BJ (cell line): Measurements from ENCODE around the gene CFAP46. TPM values are rescaled to one million over a fixed set of nuclear protein-coding genes. Genes with fewer than 3 reads are reported as not detected.

Source experiments
- CTCF ChIA-PET: fragments of 350-600 bp; formaldehyde crosslinking; extraction: SDS; loops from one replicate; lab custom pipeline; 2021; ENCODE audit warnings: antibody characterized with exemption, inconsistent platforms; lab: Yijun Ruan, JAX
- POLR2A ChIA-PET: fragments of 300-600 bp; sonication (Branson Sonifier 250); formaldehyde crosslinking; extraction: SDS; loops from one replicate; lab custom pipeline; 2021; ENCODE audit warnings: antibody characterized with exemption; lab: Charles Lee
- DNase-seq: peaks from one replicate; pipeline ENCODE4 v3.0.0-alpha.2; 2011; ENCODE audit warnings: low read depth
- H3K27me3 ChIP-seq: 2 replicates; pipeline ENCODE4 v1.6.0; 2011; ENCODE audit warnings: low read length; ENCODE audit not compliant: control insufficient read depth, insufficient read depth
- H3K36me3 ChIP-seq: 2 replicates; pipeline ENCODE4 v1.5.1; 2011; ENCODE audit warnings: low read length; ENCODE audit not compliant: control insufficient read depth, insufficient read depth
- H3K4me3 ChIP-seq: 2 replicates; pipeline ENCODE4 v1.5.1; 2011; ENCODE audit warnings: low read depth, mild to moderate bottlenecking, control low read depth, low read length
- CTCF ChIP-seq: IDR thresholded peaks from 2 replicates; pipeline ENCODE4 v1.5.1; 2011; ENCODE audit warnings: low read depth, mild to moderate bottlenecking, control low read depth, inconsistent platforms, low read length, moderate library complexity; ENCODE audit not compliant: insufficient read depth
- polyA plus RNA-seq: library from polyadenylated mRNA; depleted of rRNA; stranded (reverse); fragments of >200 nt; gene quantifications from 2 replicates; pipeline ENCODE4 v1.2.3, GENCODE V29; 2011

CFAP46 gene
- polyA plus RNA-seq, 1 experiment, result 1.8 TPM

- ChIA-PET CTCF (no interaction called here), POLR2A (no interaction called here)
Observed at GRCh38 chr10:132988988-132989387, 46.6 kb upstream of the CFAP46 start.

GRCh38 chr10:132987671-132988571 lies 45.6 kb upstream of the CFAP46 start:
- DNase-seq, result peak; percentile 82
- no peak for TF ChIP-seq CTCF
- ChIA-PET POLR2A (no interaction called here), CTCF (interaction anchor here (1.2 kb wide), 1 partner anchor 9 kb away, joined by 3 read pairs; no protein-coding TSS in a partner anchor)
- Histone ChIP-seq H3K4me3 (0 out of 2 replicates have a peak overlapping the region, but pooled peaks have one; percentile 6), H3K36me3 (no peaks in the 10 kb centered on the region), H3K27me3 (no peaks in the 10 kb centered on the region)

More at GRCh38 chr10:132988988-132989387, 46.6 kb upstream of the CFAP46 start:
- H3K27me3 ChIP-seq, result no peaks in the 10 kb centered on the region
- TF ChIP-seq CTCF, result no peak
- DNase-seq, result no peak
- H3K4me3 ChIP-seq, result no peak overlapping the region
- H3K36me3 ChIP-seq, result no peaks in the 10 kb centered on the region

DNA sequence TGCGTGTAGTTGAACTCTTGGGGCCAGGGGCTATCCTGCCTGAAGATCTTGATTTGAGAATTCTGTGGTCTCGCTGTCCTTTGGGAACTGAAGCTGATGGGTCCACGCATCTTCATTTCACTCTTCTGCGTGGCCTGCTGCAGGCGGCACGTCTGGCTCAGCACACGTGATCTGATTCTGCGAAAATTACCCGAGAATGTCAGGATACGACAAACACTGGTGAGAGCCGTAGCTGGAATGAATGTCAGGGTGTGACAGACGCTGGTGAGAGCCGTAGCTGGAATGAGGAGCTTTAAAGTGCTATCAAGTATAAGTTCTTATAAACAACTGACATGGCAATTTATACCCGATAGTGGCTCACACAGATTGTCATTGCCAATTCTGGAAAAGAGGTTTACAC lies 44.6 kb upstream of the CFAP46 start:
- ChIA-PET CTCF (no interaction called here), POLR2A (no interaction called here)
- H3K36me3 ChIP-seq, result no peaks in the 10 kb centered on the region
- no peak for DNase-seq
- H3K27me3 ChIP-seq, result no peaks in the 10 kb centered on the region
- no peak overlapping the region for H3K4me3 ChIP-seq
- TF ChIP-seq CTCF, result no peak

- no peak for TF ChIP-seq CTCF
- Histone ChIP-seq H3K36me3 (no peaks in the 10 kb centered on the region), H3K4me3 (no peak overlapping the region), H3K27me3 (no peaks in the 10 kb centered on the region)
- DNase-seq, result no peak
- ChIA-PET POLR2A (no interaction called here), CTCF (no interaction called here)
Observed at GRCh38 chr10:132986576-132986975, 44.2 kb upstream of the CFAP46 start.

GRCh38 chr10:132986076-132986475 lies 43.7 kb upstream of the CFAP46 start:
- no peak for DNase-seq
- H3K4me3 ChIP-seq, result no peak overlapping the region
- no peaks in the 10 kb centered on the region for H3K27me3 ChIP-seq
- CTCF ChIA-PET, result no interaction called here
- no peaks in the 10 kb centered on the region for H3K36me3 ChIP-seq
- POLR2A ChIA-PET, result no interaction called here
- no peak for TF ChIP-seq CTCF
